Activated CD8-positive, alpha-beta T cell treated with anti-CD3 and anti-CD28 coated beads for 36 hours (primary cell): Measurements from ENCODE around the gene EDN2. TPM values are rescaled to one million over a fixed set of nuclear protein-coding genes. Genes with fewer than 3 reads are reported as not detected.

Experiments used
- ATAC-seq: fragments of 200-7000 bp; cut with Tn5 transposase; one replicate; pipeline ENCODE4 v1.10.0; 2021; ENCODE audit warnings: mild to moderate bottlenecking, moderate library complexity
- CTCF ChIA-PET: fragments of 350-600 bp; sonication (Branson Sonifier 250); formaldehyde crosslinking; loops from one replicate; lab custom pipeline; 2021; ENCODE audit warnings: antibody characterized with exemption; lab: Charles Lee
- POLR2A ChIA-PET: fragments of 350-600 bp; sonication (Branson Sonifier 250); formaldehyde crosslinking; loops from one replicate; lab custom pipeline; 2021; ENCODE audit warnings: antibody characterized with exemption; lab: Charles Lee
- DNase-seq: peaks from one replicate; pipeline ENCODE4 v3.0.0-alpha.2; 2020
- H3K27ac Mint-ChIP-seq: one replicate; pipeline ENCODE4 v1.8.0; 2021; ENCODE audit warnings: mild to moderate bottlenecking, mixed read lengths
- H3K27me3 Mint-ChIP-seq: one replicate; pipeline ENCODE4 v1.8.0; 2021; ENCODE audit warnings: mixed read lengths
- H3K36me3 Mint-ChIP-seq: one replicate; pipeline ENCODE4 v1.8.0; 2021; ENCODE audit warnings: low read depth, mixed read lengths
- H3K4me1 Mint-ChIP-seq: one replicate; pipeline ENCODE4 v1.8.0; 2021; ENCODE audit warnings: low read depth, mixed read lengths
- H3K4me3 Mint-ChIP-seq: one replicate; pipeline ENCODE4 v1.8.0; 2021; ENCODE audit warnings: mild to moderate bottlenecking, moderate library complexity, mixed read lengths
- H3K9me3 Mint-ChIP-seq: one replicate; pipeline ENCODE4 v1.8.0; 2021; ENCODE audit warnings: mixed read lengths
- intact Hi-C: fragments of 100-400 bp; cut with micrococcal nuclease; formaldehyde crosslinking; loops from one replicate; pipeline ENCODE4 v1.10.0; 2022
- total RNA-seq, 2 experiments: library from RNA; stranded (reverse); gene quantifications; one replicate each; pipeline ENCODE4 v1.2.3, GENCODE V29; 2021
- TF ChIP-seq, protein P1 (sequence below): fragments of 200-600 bp; IDR thresholded peaks from one replicate; pipeline ENCODE4 v1.8.0; 2022; ENCODE audit warnings: antibody characterized with exemption, mild to moderate bottlenecking

EDN2 gene
- total RNA-seq, 2 experiments from 2014 or later, result not detected

GRCh38 chr1:41493626-41494350, 9.3 kb upstream of the EDN2 start:
- DNase-seq (no peak), ATAC-seq (no peak)
- ChIA-PET POLR2A (no interaction called here), CTCF (interaction anchor here (1.8 to 3.8 kb wide), 4 partner anchors 10 to 22 kb away, joined by 6 to 15 read pairs (median 6); partner anchors contain the start of gene EDN2)
- Mint-ChIP-seq H3K27me3 (peaks cover 24% of the 10 kb centered on the region), H3K4me3 (no peak overlapping the region), H3K27ac (no peak overlapping the region), H3K9me3 (no peaks in the 10 kb centered on the region), H3K36me3 (no peaks in the 10 kb centered on the region), H3K4me1 (peaks cover 6% of the 10 kb centered on the region)
- TF ChIP-seq, protein P1, sequence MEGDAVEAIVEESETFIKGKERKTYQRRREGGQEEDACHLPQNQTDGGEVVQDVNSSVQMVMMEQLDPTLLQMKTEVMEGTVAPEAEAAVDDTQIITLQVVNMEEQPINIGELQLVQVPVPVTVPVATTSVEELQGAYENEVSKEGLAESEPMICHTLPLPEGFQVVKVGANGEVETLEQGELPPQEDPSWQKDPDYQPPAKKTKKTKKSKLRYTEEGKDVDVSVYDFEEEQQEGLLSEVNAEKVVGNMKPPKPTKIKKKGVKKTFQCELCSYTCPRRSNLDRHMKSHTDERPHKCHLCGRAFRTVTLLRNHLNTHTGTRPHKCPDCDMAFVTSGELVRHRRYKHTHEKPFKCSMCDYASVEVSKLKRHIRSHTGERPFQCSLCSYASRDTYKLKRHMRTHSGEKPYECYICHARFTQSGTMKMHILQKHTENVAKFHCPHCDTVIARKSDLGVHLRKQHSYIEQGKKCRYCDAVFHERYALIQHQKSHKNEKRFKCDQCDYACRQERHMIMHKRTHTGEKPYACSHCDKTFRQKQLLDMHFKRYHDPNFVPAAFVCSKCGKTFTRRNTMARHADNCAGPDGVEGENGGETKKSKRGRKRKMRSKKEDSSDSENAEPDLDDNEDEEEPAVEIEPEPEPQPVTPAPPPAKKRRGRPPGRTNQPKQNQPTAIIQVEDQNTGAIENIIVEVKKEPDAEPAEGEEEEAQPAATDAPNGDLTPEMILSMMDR, result no peak
- intact Hi-C loops, result no loop called here

GRCh38 chr1:41493117-41493536, 8.6 kb upstream of the EDN2 start:
- peaks cover 25% of the 10 kb centered on the region for H3K27me3 Mint-ChIP-seq
- no peaks in the 10 kb centered on the region for H3K9me3 Mint-ChIP-seq
- DNase-seq (peak; percentile 58), ATAC-seq (peak; percentile 67)
- H3K4me3 Mint-ChIP-seq, result no peak overlapping the region
- ChIA-PET CTCF (interaction anchor here (0.6 to 3.8 kb wide), 9 partner anchors 9 to 943 kb away, joined by 3 to 15 read pairs (median 4); partner anchors contain the start of gene EDN2), POLR2A (no interaction called here)
- intact Hi-C loops, result no loop called here
- TF ChIP-seq, protein P1, result no peak
- no peak overlapping the region for H3K27ac Mint-ChIP-seq
- H3K4me1 Mint-ChIP-seq, result peaks cover 6% of the 10 kb centered on the region
- H3K36me3 Mint-ChIP-seq, result no peaks in the 10 kb centered on the region

GRCh38 chr1:41492341-41492848, 7.9 kb upstream of the EDN2 start:
- Mint-ChIP-seq H3K36me3 (no peaks in the 10 kb centered on the region), H3K27me3 (peaks cover 25% of the 10 kb centered on the region), H3K4me3 (no peak overlapping the region), H3K4me1 (peaks cover 6% of the 10 kb centered on the region), H3K27ac (no peak overlapping the region), H3K9me3 (no peaks in the 10 kb centered on the region)
- TF ChIP-seq, protein P1, result peak; percentile 67
- DNase-seq (peak; percentile 63), ATAC-seq (peak; percentile 46)
- ChIA-PET CTCF (interaction anchor here (0.6 to 3.8 kb wide), 17 partner anchors 8 to 944 kb away, joined by 3 to 15 read pairs (median 3); partner anchors contain the start of gene EDN2), POLR2A (no interaction called here)
- intact Hi-C loops, result no loop called here

DNA sequence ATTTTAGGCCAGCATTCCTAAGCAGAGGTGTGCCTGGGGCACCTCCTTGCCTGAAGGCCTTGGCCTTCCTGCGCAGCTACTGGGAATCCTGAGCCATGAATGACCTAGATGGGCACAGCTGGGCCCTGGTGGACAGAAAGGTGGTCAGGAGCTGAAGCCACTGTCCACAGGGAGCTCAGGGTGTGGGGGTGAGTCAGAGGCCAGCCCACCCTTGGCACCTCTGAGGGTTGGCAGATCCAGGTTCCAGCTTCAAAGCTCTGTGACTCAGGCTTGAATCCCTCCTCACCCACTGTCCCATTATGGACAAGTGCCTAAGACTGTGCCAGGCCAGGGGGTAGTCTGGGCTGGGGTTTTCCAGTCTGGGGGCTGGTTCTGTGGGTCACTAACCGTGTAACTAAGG, 6.4 kb upstream of the EDN2 start:
- H3K4me3 Mint-ChIP-seq, result no peak overlapping the region
- H3K27me3 Mint-ChIP-seq, result peaks cover 32% of the 10 kb centered on the region
- intact Hi-C loops, result no loop called here
- H3K27ac Mint-ChIP-seq, result no peak overlapping the region
- H3K4me1 Mint-ChIP-seq, result peaks cover 13% of the 10 kb centered on the region
- TF ChIP-seq, protein P1, result no peak
- no peaks in the 10 kb centered on the region for H3K9me3 Mint-ChIP-seq
- POLR2A ChIA-PET, result no interaction called here
- no peak for ATAC-seq
- CTCF ChIA-PET, result interaction anchor here (0.7 to 3.8 kb wide), 9 partner anchors 12 to 687 kb away, joined by 3 to 15 read pairs (median 3); no protein-coding TSS in a partner anchor
- no peak for DNase-seq
- H3K36me3 Mint-ChIP-seq, result no peaks in the 10 kb centered on the region

DNA sequence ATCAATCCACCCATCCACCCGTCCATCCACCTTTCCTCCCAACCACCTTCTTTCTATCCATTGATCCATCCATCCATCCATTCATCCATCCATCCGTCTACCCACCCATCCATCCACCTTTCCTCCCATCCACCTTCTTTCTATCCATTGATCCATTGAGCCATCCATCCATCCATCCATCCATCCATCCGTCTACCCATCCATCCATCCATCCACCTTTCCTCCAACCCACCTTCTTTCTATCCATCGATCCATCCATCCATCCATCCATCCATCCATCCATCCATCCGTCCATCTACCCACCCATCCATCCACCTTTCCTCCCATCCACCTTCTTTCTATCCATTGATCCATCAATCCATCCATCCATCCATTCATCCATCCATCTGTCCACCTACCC, 5.1 kb upstream of the EDN2 start:
- no peak overlapping the region for H3K27ac Mint-ChIP-seq
- peaks cover 29% of the 10 kb centered on the region for H3K27me3 Mint-ChIP-seq
- peaks cover 9% of the 10 kb centered on the region for H3K4me1 Mint-ChIP-seq
- H3K9me3 Mint-ChIP-seq, result no peaks in the 10 kb centered on the region
- H3K4me3 Mint-ChIP-seq, result no peak overlapping the region
- DNase-seq, result no peak
- intact Hi-C loops, result no loop called here
- ChIA-PET POLR2A (no interaction called here), CTCF (interaction anchor here (1.1 to 3.8 kb wide), 3 partner anchors 14 to 26 kb away, joined by 3 to 15 read pairs (median 3); no protein-coding TSS in a partner anchor)
- ATAC-seq, result no peak
- TF ChIP-seq, protein P1, result no peak
- H3K36me3 Mint-ChIP-seq, result no peaks in the 10 kb centered on the region
